A549 (cell line): ENCODE results near the gene ACKR2. TPM values are rescaled to one million over a fixed set of nuclear protein-coding genes. Genes with fewer than 3 reads are reported as not detected.

Source experiments
- ATAC-seq, 2 experiments: fragments of 200-7000 bp in 1 of 2; fragments of >200 bp in 1 of 2; cut with Nextera tagmentation in 1 of 2; cut with Tn5 transposase in 1 of 2; 3 replicates each; pipeline versions ENCODE4 v1.8.0 to v1.9.1; 2018 to 2020; ENCODE audit warnings: mild to moderate bottlenecking in 1 of 2, moderate library complexity in 1 of 2
- CTCF ChIA-PET: fragments of 300-600 bp; sonication (Branson Sonifier 250); formaldehyde crosslinking; extraction: SDS; loops from one replicate; lab custom pipeline; 2021; ENCODE audit warnings: antibody characterized with exemption, inconsistent platforms; lab: Yijun Ruan, JAX
- POLR2A ChIA-PET: fragments of 350-600 bp; formaldehyde crosslinking; extraction: SDS; loops from one replicate; lab custom pipeline; 2021; ENCODE audit warnings: antibody characterized with exemption, inconsistent platforms; lab: Yijun Ruan, JAX
- DNase-seq, 2 experiments: peaks; one replicate each; pipeline versions ENCODE4 v3.0.0 to v3.0.0-alpha.2; 2011 to 2016; ENCODE audit warnings: low read depth in 1 of 2, low spot score in 1 of 2
- FAIRE-seq: peaks from 2 replicates; lab custom pipeline; 2011; peaks lifted over from hg19 to GRCh38; lab: Jason Lieb, UNC
- H3K27ac ChIP-seq, 2 experiments: fragments of >200 bp; sonication (Bioruptor Twin); formaldehyde crosslinking; 3 replicates each; pipeline ENCODE4 v1.5.1; 2016 to 2017
- H3K4me1 ChIP-seq: fragments of >200 bp; sonication (Bioruptor Twin); formaldehyde crosslinking; 3 replicates; pipeline ENCODE4 v1.6.1; 2016
- H3K4me2 ChIP-seq: fragments of >200 bp; sonication (Bioruptor Twin); formaldehyde crosslinking; 3 replicates; pipeline ENCODE4 v1.6.1; 2016
- H3K4me3 ChIP-seq: fragments of >200 bp; sonication (Bioruptor Twin); formaldehyde crosslinking; 3 replicates; pipeline ENCODE4 v1.5.1; 2016
- H3K9me3 ChIP-seq: fragments of >200 bp; sonication (Bioruptor Twin); formaldehyde crosslinking; 3 replicates; pipeline ENCODE4 v1.6.1; 2016
- CEBPB ChIP-seq, 2 experiments: fragments of >200 bp in 1 of 2; sonication (Bioruptor Twin) in 1 of 2; formaldehyde crosslinking in 1 of 2; IDR thresholded peaks; 2 replicates each; pipeline ENCODE4 v1.6.1; 2012 to 2016
- CTCF ChIP-seq: fragments of >200 bp; sonication (Bioruptor Twin); formaldehyde crosslinking; IDR thresholded peaks from 3 replicates; pipeline ENCODE4 v1.5.1; 2016
- EHMT2 ChIP-seq: fragments of 200-600 bp; sonication (generic); IDR thresholded peaks from 2 replicates; pipeline ENCODE4 v1.6.1; 2016; ENCODE audit warnings: antibody characterized with exemption, low read depth, mild to moderate bottlenecking, moderate library complexity
- ELK1 ChIP-seq: fragments of 150-350 bp; IDR thresholded peaks from 2 replicates; pipeline ENCODE4 v1.6.1; 2014; ENCODE audit warnings: low read depth, mild to moderate bottlenecking, low read length
- FOXS1 ChIP-seq: fragments of 250-450 bp; sonication (Bioruptor Pico); IDR thresholded peaks from 2 replicates; pipeline ENCODE4 v1.5.0; 2020; ENCODE audit warnings: mild to moderate bottlenecking, moderate library complexity
- HEYL ChIP-seq: fragments of 250-450 bp; sonication (Bioruptor Pico); IDR thresholded peaks from 2 replicates; pipeline ENCODE4 v1.8.0; 2021; ENCODE audit warnings: mild to moderate bottlenecking, moderate library complexity
- KDM5A ChIP-seq: fragments of 200-600 bp; sonication (generic); IDR thresholded peaks from 2 replicates; pipeline ENCODE4 v1.6.1; 2016; ENCODE audit warnings: antibody characterized with exemption, mild to moderate bottlenecking
- MAZ ChIP-seq: fragments of 150-350 bp; IDR thresholded peaks from 2 replicates; pipeline ENCODE4 v1.6.1; 2014; ENCODE audit warnings: antibody characterized with exemption, low read depth, low read length, borderline replicate concordance
- MYC ChIP-seq: IDR thresholded peaks from 2 replicates; pipeline ENCODE4 v1.6.1; 2012; ENCODE audit warnings: mild to moderate bottlenecking, inconsistent platforms, low read length, improper control_type of control experiment, borderline replicate concordance
- NFE2L2 ChIP-seq: fragments of 150-350 bp; conservative IDR thresholded peaks from 2 replicates; pipeline ENCODE4 v1.6.1; 2014; ENCODE audit warnings: low read length
- NR3C1 ChIP-seq: fragments of >200 bp; sonication (Bioruptor Twin); formaldehyde crosslinking; IDR thresholded peaks from 3 replicates; pipeline ENCODE4 v1.6.1; 2017
- PHF8 ChIP-seq: fragments of 200-600 bp; sonication (generic); IDR thresholded peaks from 2 replicates; pipeline ENCODE4 v1.6.1; 2016; ENCODE audit warnings: low read depth, mild to moderate bottlenecking, antibody characterized with exemption, moderate library complexity, borderline replicate concordance
- POLR2AphosphoS2 ChIP-seq: conservative IDR thresholded peaks from 2 replicates; pipeline ENCODE4 v1.6.1; 2012; ENCODE audit warnings: low read length, improper control_type of control experiment, inconsistent platforms
- RAD21 ChIP-seq, 2 experiments: fragments of >200 bp in 1 of 2; sonication (Bioruptor Twin) in 1 of 2; formaldehyde crosslinking in 1 of 2; IDR thresholded peaks in 1 of 2; conservative IDR thresholded peaks in 1 of 2; 2 replicates in 1 of 2; 3 replicates in 1 of 2; pipeline ENCODE4 v1.6.1; 2012 to 2018; ENCODE audit warnings: inconsistent platforms in 1 of 2
- REST ChIP-seq: fragments of 200-600 bp; sonication (generic); IDR thresholded peaks from 2 replicates; pipeline ENCODE4 v1.6.1; 2016; ENCODE audit warnings: antibody characterized with exemption, mild to moderate bottlenecking, moderate library complexity
- RNF2 ChIP-seq: fragments of 200-600 bp; sonication (generic); IDR thresholded peaks from 2 replicates; pipeline ENCODE4 v1.6.1; 2016; ENCODE audit warnings: low read depth, mild to moderate bottlenecking, antibody characterized with exemption, moderate library complexity, borderline replicate concordance
- USF2 ChIP-seq: fragments of 450-650 bp; IDR thresholded peaks from 2 replicates; pipeline ENCODE4 v1.6.1; 2014; ENCODE audit warnings: antibody characterized with exemption
- WGBS: methylation state at CpG from one replicate; pipeline ENCODE4 v1.1.6; 2017; ENCODE audit errors: missing lambda C conversion rate; 5-methylcytosine and 5-hydroxymethylcytosine counted together
- polyA plus RNA-seq, 4 experiments: library from polyadenylated mRNA; depleted of rRNA in 3 of 4; stranded (reverse); fragments of >200 nt; fragmentation: RNase III in 1 of 4; extraction: RNeasy Plus Mini Kit Qiagen cat#74134 plus additional on column Dnase treatment in 1 of 4; gene quantifications; 2 replicates in 3 of 4; 3 replicates in 1 of 4; pipeline ENCODE4 v1.2.3, GENCODE V29; 2011 to 2017
- TF ChIP-seq, protein P1 (sequence below): fragments of 250-450 bp; sonication (Bioruptor Pico); IDR thresholded peaks from 2 replicates; pipeline ENCODE4 v1.5.0; 2020; ENCODE audit warnings: low read depth, mild to moderate bottlenecking, moderate library complexity

Gene ACKR2
- polyA plus RNA-seq, 2 of the 4 experiments (the other 2 are of a cell fraction), result 0.06 TPM; not detected in 1

- no peak for DNase-seq
- no peak overlapping the region for H3K27ac ChIP-seq
- ChIA-PET POLR2A (no interaction called here), CTCF (interaction anchor here (1.0 kb wide), 1 partner anchor 36 kb away, joined by 3 read pairs; no protein-coding TSS in a partner anchor)
- WGBS, result 36% methylated on average over 3 of the region's 4 CpGs
- no peak overlapping the region for H3K4me2 ChIP-seq
- no peak for TF ChIP-seq HEYL (CRISPR knock-in tag)
- no peak for TF ChIP-seq EHMT2
- TF ChIP-seq MYC, result no peak
- no peak for TF ChIP-seq KDM5A
- no peak for TF ChIP-seq CTCF
- TF ChIP-seq FOXS1 (CRISPR knock-in tag), result no peak
- no peak for TF ChIP-seq CEBPB (IDR thresholded peaks at IDR 0.05)
- no peak for TF ChIP-seq USF2
- TF ChIP-seq RAD21 (conservative IDR thresholded peaks at IDR 0.05 in 1 of 2, IDR thresholded peaks at IDR 0.05 in 1 of 2), result no peak
- TF ChIP-seq NFE2L2, result no peak
- no peak for TF ChIP-seq NR3C1
- no peak for TF ChIP-seq PHF8
- TF ChIP-seq, protein P1, sequence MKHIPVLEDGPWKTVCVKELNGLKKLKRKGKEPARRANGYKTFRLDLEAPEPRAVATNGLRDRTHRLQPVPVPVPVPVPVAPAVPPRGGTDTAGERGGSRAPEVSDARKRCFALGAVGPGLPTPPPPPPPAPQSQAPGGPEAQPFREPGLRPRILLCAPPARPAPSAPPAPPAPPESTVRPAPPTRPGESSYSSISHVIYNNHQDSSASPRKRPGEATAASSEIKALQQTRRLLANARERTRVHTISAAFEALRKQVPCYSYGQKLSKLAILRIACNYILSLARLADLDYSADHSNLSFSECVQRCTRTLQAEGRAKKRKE (CRISPR knock-in tag), result no peak
- no peak for TF ChIP-seq RNF2
- no peak for TF ChIP-seq ELK1
- no peak for TF ChIP-seq REST
- no peak for TF ChIP-seq POLR2AphosphoS2
- TF ChIP-seq MAZ, result no peak
- no peak overlapping the region for H3K4me3 ChIP-seq
- no peaks in the 10 kb centered on the region for H3K9me3 ChIP-seq
- FAIRE-seq, result no peak
- ATAC-seq, result no peak
- H3K4me1 ChIP-seq, result no peaks in the 10 kb centered on the region
Measured at GRCh38 chr3:42844815-42845214, 35.6 kb downstream of the ACKR2 start.
